HepG2 (cell line): Measurements from ENCODE around the gene METTL26. TPM values are rescaled to one million over a fixed set of nuclear protein-coding genes. Genes with fewer than 3 reads are reported as not detected.

Source experiments
- AKAP8 ChIP-seq: sonication (generic); formaldehyde crosslinking; IDR thresholded peaks from 2 replicates; pipeline ENCODE4 v1.5.1; 2020; ENCODE audit warnings: mild to moderate bottlenecking, missing genetic modification reagents
- ATF7-NPFF ChIP-seq: sonication (generic); formaldehyde crosslinking; IDR thresholded peaks from 2 replicates; pipeline ENCODE4 v1.8.1; 2023; ENCODE audit warnings: mild to moderate bottlenecking, low read depth, missing genetic modification reagents, moderate library complexity
- CBX2 ChIP-seq, 2 experiments: fragments of 200-600 bp in 1 of 2; sonication (generic); formaldehyde crosslinking in 1 of 2; IDR thresholded peaks; 2 replicates each; pipeline versions ENCODE4 v1.7.0 to v1.8.1; 2018 to 2022; ENCODE audit warnings: low read depth in 2 of 2, low read length in 1 of 2, mild to moderate bottlenecking in 1 of 2, missing genetic modification reagents in 1 of 2
- CC2D1A ChIP-seq: sonication (generic); formaldehyde crosslinking; IDR thresholded peaks from 2 replicates; pipeline ENCODE4 v1.8.1; 2023; ENCODE audit warnings: mild to moderate bottlenecking, missing genetic modification reagents
- EHMT2 ChIP-seq: fragments of 200-600 bp; sonication (generic); IDR thresholded peaks from 2 replicates; pipeline ENCODE4 v1.7.0; 2017; ENCODE audit warnings: antibody characterized with exemption, low read depth, low read length, borderline replicate concordance
- ETV6 ChIP-seq: sonication (generic); formaldehyde crosslinking; conservative IDR thresholded peaks from 2 replicates; pipeline ENCODE4 v1.4.0; 2020; ENCODE audit warnings: missing genetic modification reagents
- FOXC1 ChIP-seq: sonication (generic); formaldehyde crosslinking; IDR thresholded peaks from 2 replicates; pipeline ENCODE4 v1.8.0; 2022; ENCODE audit warnings: mild to moderate bottlenecking, missing genetic modification reagents, borderline replicate concordance
- GRHL1 ChIP-seq: sonication (generic); formaldehyde crosslinking; conservative IDR thresholded peaks from 2 replicates; pipeline ENCODE4 v1.8.0; 2022; ENCODE audit warnings: missing genetic modification reagents
- KDM4B ChIP-seq: sonication (generic); formaldehyde crosslinking; IDR thresholded peaks from 2 replicates; pipeline ENCODE4 v1.4.0; 2020; ENCODE audit warnings: missing genetic modification reagents
- NCOA5 ChIP-seq: sonication (generic); formaldehyde crosslinking; IDR thresholded peaks from 2 replicates; pipeline ENCODE4 v1.4.0; 2020; ENCODE audit warnings: missing genetic modification reagents
- PBX2 ChIP-seq: IDR thresholded peaks from 2 replicates; pipeline ENCODE4 v1.6.1; 2016; ENCODE audit warnings: control low read depth
- PREB ChIP-seq: sonication (generic); formaldehyde crosslinking; IDR thresholded peaks from 2 replicates; pipeline ENCODE4 v1.4.0; 2020; ENCODE audit warnings: missing genetic modification reagents
- PRPF4 ChIP-seq: fragments of 200-400 bp; formaldehyde crosslinking; IDR thresholded peaks from 2 replicates; pipeline ENCODE4 v1.6.1; 2016; ENCODE audit warnings: low read length, low read depth; ENCODE audit not compliant: poor library complexity, severe bottlenecking
- SIX4 ChIP-seq: sonication (generic); formaldehyde crosslinking; IDR thresholded peaks from 2 replicates; pipeline ENCODE4 v1.4.0; 2020; ENCODE audit warnings: missing genetic modification reagents
- YEATS4 ChIP-seq: sonication (generic); formaldehyde crosslinking; IDR thresholded peaks from 2 replicates; pipeline ENCODE4 v1.4.0; 2020; ENCODE audit warnings: missing genetic modification reagents, borderline replicate concordance
- ZBED4 ChIP-seq: sonication (generic); formaldehyde crosslinking; IDR thresholded peaks from 2 replicates; pipeline ENCODE4 v1.4.0; 2020; ENCODE audit warnings: missing genetic modification reagents, borderline replicate concordance
- ZBTB20 ChIP-seq: sonication (generic); formaldehyde crosslinking; IDR thresholded peaks from 2 replicates; pipeline ENCODE4 v1.8.1; 2023; ENCODE audit warnings: missing genetic modification reagents, low read depth, mild to moderate bottlenecking, borderline replicate concordance
- ZNF17 ChIP-seq: sonication (generic); formaldehyde crosslinking; IDR thresholded peaks from 2 replicates; pipeline ENCODE4 v1.5.0; 2020; ENCODE audit warnings: mild to moderate bottlenecking, missing genetic modification reagents
- ZNF264 ChIP-seq: sonication (generic); formaldehyde crosslinking; IDR thresholded peaks from 2 replicates; pipeline ENCODE4 v1.4.0; 2020; ENCODE audit warnings: missing genetic modification reagents
- ZNF501 ChIP-seq: sonication (generic); formaldehyde crosslinking; IDR thresholded peaks from 2 replicates; pipeline ENCODE4 v1.5.1; 2020; ENCODE audit warnings: mild to moderate bottlenecking, moderate library complexity, missing genetic modification reagents
- ZNF567 ChIP-seq: sonication (generic); formaldehyde crosslinking; IDR thresholded peaks from 2 replicates; pipeline ENCODE4 v1.8.1; 2023; ENCODE audit warnings: mild to moderate bottlenecking, missing genetic modification reagents, borderline replicate concordance
- polyA plus RNA-seq, 8 experiments: library from polyadenylated mRNA; depleted of rRNA in 3 of 8; stranded (reverse) in 7 of 8; unstranded in 1 of 8; fragments of >200 nt; fragmentation: Illumina TruSeq in 4 of 8; extraction: Trizol in 4 of 8; gene quantifications; 2 replicates each; pipeline versions ENCODE4 v1.2.1 to v1.2.3, GENCODE V29; 2011 to 2016; ENCODE audit warnings: low read depth in 4 of 8, missing spikeins in 1 of 8, mixed read lengths in 1 of 8; ENCODE audit not compliant: insufficient read depth in 1 of 8
- total RNA-seq, 5 experiments: library from RNA; depleted of rRNA; stranded (reverse); fragments of >200 nt; fragmentation: Illumina TruSeq; extraction: Trizol; gene quantifications; 2 replicates each; pipeline ENCODE4 v1.2.3, GENCODE V29; 2016; ENCODE audit warnings: low read depth in 1 of 5

METTL26 gene
- total and polyA plus RNA-seq, 2 of the 13 experiments (the other 11 are each of a cell fraction or from before 2014, with no cell fraction given) = 65.5 to 70.1 TPM

GRCh38 chr16:648781-649589 lies 12.9 kb upstream of the METTL26 start, which contains the start of gene WDR90 (continued):
- TF ChIP-seq ZNF17 (CRISPR knock-in tag) (no peak), CC2D1A (CRISPR knock-in tag) (no peak), NCOA5 (no peak), ZNF264 (CRISPR knock-in tag) (peak; percentile 69; the same call in 1 of the 2 replicates), FOXC1 (CRISPR knock-in tag) (peak; percentile 98), PRPF4 (no peak), ZBED4 (peak; percentile 88), AKAP8 (CRISPR knock-in tag) (peak; percentile 97), ETV6 (CRISPR knock-in tag) (peak; percentile 96), GRHL1 (CRISPR knock-in tag) (no peak), ZNF501 (CRISPR knock-in tag) (peak; percentile 81), PREB (peak; percentile 54; the same call in 1 of the 2 replicates), YEATS4 (CRISPR knock-in tag) (peak; percentile 80; the same call in 1 of the 2 replicates), CBX2 (IDR thresholded peaks at IDR 0.05; ENCODE audit: low read depth, low read length) (no peak), CBX2 (CRISPR knock-in tag; IDR thresholded peaks at IDR 0.05; ENCODE audit: low read depth) (0 out of 2 replicates have a peak, but pooled peaks have one; percentile 76), ATF7-NPFF (CRISPR knock-in tag) (peak; percentile 97), EHMT2 (no peak), ZBTB20 (peak; percentile 66), ZNF567 (CRISPR knock-in tag) (peak; percentile 90; the same call in 1 of the 2 replicates), SIX4 (CRISPR knock-in tag) (peak; percentile 49; the same call in 1 of the 2 replicates), PBX2 (CRISPR knock-in tag) (no peak), KDM4B (CRISPR knock-in tag) (peak; percentile 13; the same call in 1 of the 2 replicates)
